HG03457 (cell line): Measurements from ENCODE around the gene PAGR1.
"Not testable (repeated sequence)": the region's sequence is repeated elsewhere in the genome, so short reads cannot be mapped to it uniquely, and the experiment has no call there.

ENCODE experiments used
- ATAC-seq: cut with Tn5 transposase; IDR thresholded peaks from one replicate; pipeline ENCODE4 v1.9.1; 2021; ENCODE audit warnings: moderate number of reproducible peaks; ENCODE audit not compliant: unreplicated experiment

The PAGR1 gene

DNA sequence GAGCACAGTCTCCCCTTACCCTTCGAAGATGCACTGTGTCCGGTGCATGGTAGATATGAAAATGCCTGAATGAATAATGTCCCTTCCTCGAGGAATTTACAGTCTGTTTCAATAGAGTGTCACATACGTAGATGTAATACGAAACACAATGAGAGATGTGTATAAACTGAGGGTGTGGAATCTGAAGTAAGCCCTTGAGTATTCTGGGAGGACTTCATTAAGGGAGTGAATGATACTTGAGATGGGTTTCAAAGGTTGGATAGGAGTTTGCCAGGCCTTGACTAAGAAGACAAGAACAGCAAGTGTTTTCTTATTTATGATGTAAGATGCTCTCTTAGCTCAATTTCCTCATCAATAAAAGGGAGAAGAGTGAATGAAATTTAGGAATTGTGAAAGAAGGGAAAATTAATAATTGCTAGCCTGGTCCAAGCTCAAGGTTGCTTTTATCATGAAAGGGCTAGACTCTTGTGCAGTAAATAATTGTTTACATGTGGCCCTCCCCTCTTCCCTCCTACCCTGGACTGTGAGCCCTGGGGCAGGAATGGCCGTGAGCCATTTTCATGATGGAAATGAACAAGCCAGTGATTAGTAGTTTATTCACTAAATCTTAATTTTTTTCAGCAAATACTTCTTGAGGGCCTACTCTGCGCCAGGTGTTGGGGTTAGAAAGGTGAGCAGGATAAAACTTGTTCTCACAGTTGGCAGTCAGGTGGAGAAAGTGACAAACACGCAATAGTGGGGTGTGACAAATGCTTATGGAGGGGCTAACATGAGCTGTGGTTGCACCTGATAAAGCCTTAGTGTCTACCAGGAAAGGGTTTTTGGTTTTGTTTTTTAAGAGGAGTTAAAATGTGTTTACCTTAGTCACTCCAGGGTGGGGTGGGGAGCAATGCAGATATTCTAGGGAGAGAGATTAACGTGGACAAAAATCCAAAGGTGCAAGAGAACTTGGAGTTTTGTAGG, 23.8 kb upstream of the PAGR1 start:
- ATAC-seq: no peak

DNA sequence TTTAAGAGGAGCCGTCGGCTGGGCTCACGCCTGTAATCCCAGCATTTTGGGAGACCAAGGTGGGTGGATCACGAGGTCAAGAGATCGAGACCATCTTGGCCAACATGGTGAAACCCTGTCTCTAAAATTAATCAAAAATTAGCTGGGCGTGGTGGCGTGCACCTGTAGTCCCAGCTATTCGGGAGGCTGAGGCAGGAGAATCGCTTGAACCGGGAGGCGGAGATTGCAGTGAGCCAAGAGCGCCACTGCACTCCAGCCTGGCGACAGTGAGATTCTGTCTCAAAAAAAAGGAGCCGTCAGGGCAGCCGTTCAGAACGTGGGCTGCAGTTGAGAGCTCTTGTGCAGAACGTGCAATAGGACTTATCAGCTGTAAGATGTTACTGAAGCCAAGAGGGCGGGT, 22.8 kb upstream of the PAGR1 start:
- not testable (repeated sequence) for ATAC-seq

GRCh38 chr16:29794231-29794710, 21.7 kb upstream of the PAGR1 start:
- ATAC-seq: no peak

GRCh38 chr16:29802416-29802935, 13.5 kb upstream of the PAGR1 start:
- no peak for ATAC-seq

- no peak for ATAC-seq
These were observed 11.9 kb upstream of the PAGR1 start for GRCh38 chr16:29804020-29804419.

GRCh38 chr16:29804455-29805231, 11.3 kb upstream of the PAGR1 start:
- no peak for ATAC-seq

DNA sequence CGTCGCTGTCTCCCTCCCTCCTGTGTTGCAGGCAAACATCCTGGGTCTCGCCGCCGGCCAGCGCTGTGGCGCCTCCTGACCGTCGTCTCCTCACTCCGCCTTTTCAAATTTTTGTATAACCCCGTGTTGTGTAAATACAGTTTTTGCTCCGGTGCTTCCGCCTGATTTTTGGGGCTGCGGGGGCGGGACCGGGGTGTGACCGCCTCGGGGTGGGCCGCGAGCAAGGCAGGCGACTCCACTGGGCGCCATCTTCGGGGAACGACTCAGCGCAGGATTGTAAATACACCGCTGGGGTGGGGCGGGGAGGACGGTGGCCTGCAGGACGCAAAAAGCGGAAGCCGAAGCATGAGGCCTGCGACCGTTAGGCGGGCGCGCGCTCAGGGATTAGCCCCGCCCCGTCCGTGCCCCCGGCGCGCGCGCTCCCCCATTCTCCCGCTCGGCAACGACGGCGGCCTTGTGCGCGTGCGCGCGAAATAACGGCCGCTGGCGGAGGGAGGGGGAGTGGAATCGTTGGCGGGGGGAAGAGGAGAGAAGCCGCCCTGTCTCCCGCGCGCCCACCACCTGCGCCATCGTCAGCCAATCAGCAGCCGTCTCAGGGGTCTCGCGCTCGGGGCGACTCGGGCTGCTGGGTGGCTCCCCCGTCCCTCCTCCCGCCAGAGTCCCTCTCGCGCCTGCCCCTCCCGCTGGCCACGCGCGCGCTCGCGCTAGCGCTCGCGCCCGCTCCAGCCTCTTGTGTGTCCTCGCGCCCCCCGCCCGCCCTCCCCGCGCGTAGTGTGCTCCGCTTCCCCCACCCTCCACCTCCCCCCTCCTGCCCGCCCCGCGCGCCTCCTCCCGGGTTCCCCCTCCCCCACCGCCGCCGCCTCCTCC, 10.5 kb upstream of the PAGR1 start:
- ATAC-seq: peak; percentile 35

DNA sequence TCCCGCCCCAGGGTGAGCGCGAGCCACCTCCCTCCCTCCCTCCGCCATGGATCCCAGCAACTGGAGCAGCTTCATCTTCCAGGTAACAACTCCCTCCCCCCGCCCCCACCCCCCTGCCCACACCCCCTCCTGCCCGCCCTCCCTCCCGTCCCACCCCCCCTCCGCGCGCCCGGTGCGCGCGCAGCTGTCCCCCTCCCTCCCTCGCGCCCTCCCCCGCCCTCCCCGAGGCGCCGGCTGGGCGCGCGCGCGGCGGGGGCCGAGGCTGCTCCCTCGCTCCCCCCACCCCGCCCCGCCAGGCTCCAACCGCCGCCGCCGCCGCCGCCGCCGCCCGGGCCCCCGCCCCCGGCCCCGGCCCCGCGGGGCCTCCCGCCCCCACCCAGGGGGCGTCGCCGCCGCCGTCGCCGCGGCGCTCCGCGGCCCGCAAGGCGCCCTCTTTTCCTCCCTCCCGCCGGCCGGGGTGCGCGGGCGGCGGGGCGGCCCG, 9.8 kb upstream of the PAGR1 start, which contains the start of gene MAZ:
MAZ (plus strand) TSS at position 431 of the 481 bp plus-strand sequence. CDS start 173 bp downstream, outside the sequence.
- ATAC-seq: no peak

DNA sequence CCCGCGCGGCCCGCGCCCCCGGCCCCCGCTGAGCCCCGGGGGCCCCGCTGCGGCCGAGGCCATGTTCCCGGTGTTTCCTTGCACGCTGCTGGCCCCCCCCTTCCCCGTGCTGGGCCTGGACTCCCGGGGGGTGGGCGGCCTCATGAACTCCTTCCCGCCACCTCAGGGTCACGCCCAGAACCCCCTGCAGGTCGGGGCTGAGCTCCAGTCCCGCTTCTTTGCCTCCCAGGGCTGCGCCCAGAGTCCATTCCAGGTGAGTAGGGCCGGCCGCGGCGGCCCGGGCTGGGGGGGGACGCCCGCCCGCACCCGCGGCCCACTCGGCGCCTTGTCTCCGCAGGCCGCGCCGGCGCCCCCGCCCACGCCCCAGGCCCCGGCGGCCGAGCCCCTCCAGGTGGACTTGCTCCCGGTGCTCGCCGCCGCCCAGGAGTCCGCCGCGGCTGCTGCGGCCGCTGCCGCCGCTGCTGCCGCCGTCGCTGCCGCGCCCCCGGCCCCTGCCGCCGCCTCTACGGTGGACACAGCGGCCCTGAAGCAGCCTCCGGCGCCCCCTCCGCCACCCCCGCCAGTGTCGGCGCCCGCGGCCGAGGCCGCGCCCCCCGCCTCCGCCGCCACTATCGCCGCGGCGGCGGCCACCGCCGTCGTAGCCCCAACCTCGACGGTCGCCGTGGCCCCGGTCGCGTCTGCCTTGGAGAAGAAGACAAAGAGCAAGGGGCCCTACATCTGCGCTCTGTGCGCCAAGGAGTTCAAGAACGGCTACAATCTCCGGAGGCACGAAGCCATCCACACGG, 9.1 kb upstream of the PAGR1 start:
- ATAC-seq: no peak

- no peak for ATAC-seq
These were observed 8.3 kb upstream of the PAGR1 start for GRCh38 chr16:29807426-29808218.

- no peak for ATAC-seq
These were observed 7.6 kb upstream of the PAGR1 start for GRCh38 chr16:29808219-29808900.

- no peak for ATAC-seq
These were observed 6.8 kb upstream of the PAGR1 start for GRCh38 chr16:29809031-29809747.

GRCh38 chr16:29809850-29810698, 5.9 kb upstream of the PAGR1 start:
- no peak for ATAC-seq

DNA sequence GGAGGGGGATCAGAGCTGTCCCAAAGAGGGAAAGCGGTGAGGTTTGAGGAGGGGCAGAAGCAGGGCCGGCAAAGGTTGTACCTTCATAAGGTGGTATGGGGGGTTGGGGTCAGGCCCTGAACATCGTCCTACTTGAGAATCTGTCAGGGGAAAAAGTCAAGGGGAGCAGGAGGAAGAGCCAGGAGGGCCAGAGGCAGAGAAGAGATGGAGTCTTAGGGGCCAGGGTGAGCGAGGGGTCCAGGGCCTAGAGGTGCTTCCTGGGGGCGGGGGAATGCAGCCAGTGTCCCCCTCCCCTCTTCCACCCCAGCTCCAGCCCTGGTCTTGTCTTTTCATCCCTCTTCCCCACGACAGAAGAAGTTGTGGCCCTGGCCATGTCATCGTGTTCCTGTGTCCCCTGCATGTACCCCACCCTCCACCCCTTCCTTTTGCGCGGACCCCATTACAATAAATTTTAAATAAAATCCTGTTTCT, 5.2 kb upstream of the PAGR1 start:
- no peak for ATAC-seq

GRCh38 chr16:29811170-29811895, 4.6 kb upstream of the PAGR1 start:
- ATAC-seq: peak; percentile 29
